Fibroblast of villous mesenchyme (primary cell): ENCODE results near the gene HDDC3. TPM values are rescaled to one million over a fixed set of nuclear protein-coding genes. Genes with fewer than 3 reads are reported as not detected.
"Not testable (repeated sequence)": the region's sequence is repeated elsewhere in the genome, so short reads cannot be mapped to it uniquely, and the experiment has no call there.

Source experiments
- DNase-seq: peaks from one replicate; pipeline ENCODE4 v3.0.0-alpha.2; 2010; ENCODE audit warnings: low read depth
- H3K4me3 ChIP-seq: 2 replicates; pipeline ENCODE4 v1.5.1; 2011; ENCODE audit warnings: low read depth, mild to moderate bottlenecking, low read length
- total RNA-seq: library from RNA; depleted of rRNA; stranded (reverse); fragments of >200 nt; gene quantifications from 2 replicates; pipeline ENCODE4 v1.2.3, GENCODE V29; 2012
- TF ChIP-seq, protein P1 (sequence below): IDR thresholded peaks from 2 replicates; pipeline ENCODE4 v1.5.1; 2012; ENCODE audit warnings: low read depth, mild to moderate bottlenecking, low read length; ENCODE audit not compliant: insufficient read depth

The HDDC3 gene
- total RNA-seq, 1 donor, result 9.5 TPM

DNA sequence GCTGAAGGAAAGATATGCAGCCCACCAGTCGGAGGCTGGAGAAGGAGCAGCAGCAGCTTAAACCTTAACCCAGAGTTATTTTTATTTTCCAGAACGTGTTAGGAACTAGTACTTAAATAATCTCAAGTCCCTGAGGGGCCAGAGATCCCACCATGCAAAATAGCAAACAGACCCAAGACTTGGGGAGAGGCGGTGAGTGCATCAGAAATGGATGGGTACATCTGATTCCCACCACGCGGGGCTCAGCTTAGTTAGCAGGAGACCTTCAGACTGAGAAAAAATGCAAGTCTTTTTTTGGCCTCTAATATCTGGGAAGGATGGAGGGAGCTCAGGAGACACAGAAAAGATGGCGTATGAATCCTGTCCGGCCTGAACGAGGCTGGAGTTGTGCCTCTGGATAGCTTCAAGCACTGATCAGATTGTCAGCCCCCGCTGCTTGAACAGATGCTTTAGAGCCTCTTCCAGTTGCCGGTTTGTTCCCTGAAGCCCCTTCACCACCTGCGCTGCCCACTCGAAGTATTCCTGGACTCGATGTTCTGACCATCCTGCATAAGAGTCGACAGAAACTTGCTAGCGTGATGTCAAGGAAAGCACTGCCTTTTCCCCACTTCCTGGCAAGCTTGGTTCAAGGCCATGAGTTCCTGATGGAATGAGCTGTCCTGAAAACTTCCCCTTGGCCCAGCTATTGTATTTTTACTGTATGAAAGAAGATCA lies 1.3 kb downstream of the HDDC3 start:
- TF ChIP-seq, protein P1, sequence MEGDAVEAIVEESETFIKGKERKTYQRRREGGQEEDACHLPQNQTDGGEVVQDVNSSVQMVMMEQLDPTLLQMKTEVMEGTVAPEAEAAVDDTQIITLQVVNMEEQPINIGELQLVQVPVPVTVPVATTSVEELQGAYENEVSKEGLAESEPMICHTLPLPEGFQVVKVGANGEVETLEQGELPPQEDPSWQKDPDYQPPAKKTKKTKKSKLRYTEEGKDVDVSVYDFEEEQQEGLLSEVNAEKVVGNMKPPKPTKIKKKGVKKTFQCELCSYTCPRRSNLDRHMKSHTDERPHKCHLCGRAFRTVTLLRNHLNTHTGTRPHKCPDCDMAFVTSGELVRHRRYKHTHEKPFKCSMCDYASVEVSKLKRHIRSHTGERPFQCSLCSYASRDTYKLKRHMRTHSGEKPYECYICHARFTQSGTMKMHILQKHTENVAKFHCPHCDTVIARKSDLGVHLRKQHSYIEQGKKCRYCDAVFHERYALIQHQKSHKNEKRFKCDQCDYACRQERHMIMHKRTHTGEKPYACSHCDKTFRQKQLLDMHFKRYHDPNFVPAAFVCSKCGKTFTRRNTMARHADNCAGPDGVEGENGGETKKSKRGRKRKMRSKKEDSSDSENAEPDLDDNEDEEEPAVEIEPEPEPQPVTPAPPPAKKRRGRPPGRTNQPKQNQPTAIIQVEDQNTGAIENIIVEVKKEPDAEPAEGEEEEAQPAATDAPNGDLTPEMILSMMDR, result no peak
- peak overlapping the region; percentile 71 for H3K4me3 ChIP-seq
- no peak for DNase-seq

- H3K4me3 ChIP-seq, result peak overlapping the region; percentile 71
- TF ChIP-seq, protein P1, result no peak
Measured at GRCh38 chr15:90929246-90930019, 2.9 kb downstream of the HDDC3 start.

GRCh38 chr15:90928106-90928505 lies 4.2 kb downstream of the HDDC3 start:
- not testable (repeated sequence) for H3K4me3 ChIP-seq, DNase-seq

More at GRCh38 chr15:90929246-90930019, 2.9 kb downstream of the HDDC3 start:
- no peak for DNase-seq

DNA sequence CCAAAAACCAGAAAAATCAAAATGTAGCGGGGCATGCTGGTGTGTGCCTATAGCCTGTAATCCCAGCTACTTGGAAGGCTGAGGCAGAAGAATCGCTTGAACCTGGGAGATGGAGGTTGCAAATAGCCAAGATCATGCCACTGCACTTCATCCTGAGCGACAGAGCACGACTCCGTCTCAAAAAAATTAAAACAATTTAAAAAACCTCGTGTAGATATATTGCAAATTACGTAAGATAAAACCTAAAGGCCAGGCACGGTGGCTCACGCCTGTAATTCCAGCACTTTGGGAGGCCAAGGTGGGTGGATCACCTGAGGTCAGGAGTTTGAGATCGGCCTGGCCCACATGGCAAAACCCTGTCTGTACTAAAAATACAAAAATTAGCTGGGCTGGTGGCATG lies 5.6 kb downstream of the HDDC3 start:
- not testable (repeated sequence) for DNase-seq, H3K4me3 ChIP-seq

- no peak overlapping the region for H3K4me3 ChIP-seq
- TF ChIP-seq, protein P1, result no peak
- no peak for DNase-seq
Measured at GRCh38 chr15:90924375-90924774, 8.0 kb downstream of the HDDC3 start.

GRCh38 chr15:90922712-90923322 lies 9.5 kb downstream of the HDDC3 start:
- not testable (repeated sequence) for H3K4me3 ChIP-seq, DNase-seq

GRCh38 chr15:90921887-90922286 lies 10.5 kb downstream of the HDDC3 start:
- no peak for DNase-seq
- TF ChIP-seq, protein P1, result no peak
- no peak overlapping the region for H3K4me3 ChIP-seq

DNA sequence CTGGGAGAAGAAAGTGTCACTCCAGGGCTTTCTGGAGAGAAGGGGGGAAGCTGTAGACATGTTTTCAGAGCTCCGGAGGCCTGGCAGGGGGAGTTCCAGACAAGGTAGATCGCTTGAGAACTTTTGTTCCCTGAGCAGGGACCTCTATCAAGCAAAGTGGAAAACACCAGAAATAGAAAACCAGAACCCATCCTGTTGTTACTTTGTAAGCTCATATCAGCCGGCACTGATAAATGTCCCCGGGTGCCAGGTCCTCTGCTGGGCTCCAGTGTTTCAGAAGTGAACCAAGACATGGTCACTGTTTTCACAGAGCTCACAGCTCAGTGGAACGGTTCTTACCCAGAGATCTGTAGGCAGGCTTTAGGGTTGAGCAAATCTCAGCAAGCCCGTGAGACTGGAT lies 13.5 kb downstream of the HDDC3 start:
- no peak overlapping the region for H3K4me3 ChIP-seq
- no peak for DNase-seq
- TF ChIP-seq, protein P1, result no peak
